Smooth muscle cell (in vitro differentiated cells): ENCODE data around the gene TRAM1L1. TPM values are rescaled to one million over a fixed set of nuclear protein-coding genes. Genes with fewer than 3 reads are reported as not detected.

ENCODE experiments used
- DNase-seq: peaks from one replicate; lab custom pipeline; 2025; ENCODE audit not compliant: unreplicated experiment; lab: John Stamatoyannopoulos, UW
- H2AFZ ChIP-seq: fragments of 200-600 bp; sonication (generic); 2 replicates; pipeline ENCODE4 v1.6.0; 2016; ENCODE audit warnings: antibody characterized with exemption, low read depth, mild to moderate bottlenecking
- H3F3A ChIP-seq: fragments of 200-600 bp; sonication (generic); 2 replicates; pipeline ENCODE4 v1.6.0; 2017; ENCODE audit warnings: antibody characterized with exemption, low read depth
- H3K27ac ChIP-seq: fragments of 200-600 bp; sonication (generic); 2 replicates; pipeline ENCODE4 v1.5.1; 2016; ENCODE audit warnings: low read depth, mild to moderate bottlenecking
- H3K27me3 ChIP-seq: fragments of 200-600 bp; sonication (generic); 2 replicates; pipeline ENCODE4 v1.6.1; 2016; ENCODE audit warnings: low read depth, mild to moderate bottlenecking
- H3K36me3 ChIP-seq: fragments of 200-600 bp; sonication (generic); 2 replicates; pipeline ENCODE4 v1.5.1; 2016; ENCODE audit warnings: low read depth
- H3K4me1 ChIP-seq: fragments of 200-600 bp; sonication (generic); 2 replicates; pipeline ENCODE4 v1.5.1; 2016; ENCODE audit warnings: low read depth
- H3K4me2 ChIP-seq: fragments of 200-600 bp; sonication (generic); 2 replicates; pipeline ENCODE4 v1.6.0; 2016; ENCODE audit warnings: mild to moderate bottlenecking
- H3K4me3 ChIP-seq: fragments of 200-600 bp; sonication (generic); 2 replicates; pipeline ENCODE4 v1.5.1; 2016; ENCODE audit warnings: mild to moderate bottlenecking
- H3K79me2 ChIP-seq: fragments of 200-600 bp; sonication (generic); 2 replicates; pipeline ENCODE4 v1.6.0; 2016; ENCODE audit warnings: low read depth, mild to moderate bottlenecking
- H3K9ac ChIP-seq: fragments of 200-600 bp; sonication (generic); 2 replicates; pipeline ENCODE4 v1.6.0; 2016; ENCODE audit warnings: low read depth
- H3K9me3 ChIP-seq: fragments of 200-600 bp; sonication (generic); replicated peaks from 2 replicates; pipeline ENCODE4 v1.5.1; 2016; ENCODE audit warnings: low read depth
- H4K20me1 ChIP-seq: fragments of 200-600 bp; sonication (generic); 2 replicates; pipeline ENCODE4 v1.6.0; 2016; ENCODE audit warnings: low read depth
- WGBS: methylation state at CpG from one replicate; pipeline ENCODE4 v1.1.7; 2016; ENCODE audit warnings: low lambda C conversion rate; 5-methylcytosine and 5-hydroxymethylcytosine counted together
- polyA plus RNA-seq: library from polyadenylated mRNA; unstranded; fragments of >200 nt; fragmentation: Nextera tagmentation; extraction: Ambion mirVana; gene quantifications from 2 replicates; pipeline ENCODE4 v1.2.1, GENCODE V29; 2016
- total RNA-seq: library from RNA; depleted of rRNA; stranded (reverse); fragments of >200 nt; gene quantifications from 2 replicates; pipeline ENCODE4 v1.2.3, GENCODE V29; 2014
- TF ChIP-seq, protein P1 (sequence below): fragments of 200-600 bp; sonication (generic); IDR thresholded peaks from 2 replicates; pipeline ENCODE4 v1.5.1; 2017; ENCODE audit warnings: borderline replicate concordance, mild to moderate bottlenecking, antibody characterized with exemption; ENCODE audit not compliant: insufficient read depth, poor library complexity, severe bottlenecking

TRAM1L1 gene
- total and polyA plus RNA-seq, 2 experiments from 2014 or later, result 3.7 to 6.7 TPM

DNA sequence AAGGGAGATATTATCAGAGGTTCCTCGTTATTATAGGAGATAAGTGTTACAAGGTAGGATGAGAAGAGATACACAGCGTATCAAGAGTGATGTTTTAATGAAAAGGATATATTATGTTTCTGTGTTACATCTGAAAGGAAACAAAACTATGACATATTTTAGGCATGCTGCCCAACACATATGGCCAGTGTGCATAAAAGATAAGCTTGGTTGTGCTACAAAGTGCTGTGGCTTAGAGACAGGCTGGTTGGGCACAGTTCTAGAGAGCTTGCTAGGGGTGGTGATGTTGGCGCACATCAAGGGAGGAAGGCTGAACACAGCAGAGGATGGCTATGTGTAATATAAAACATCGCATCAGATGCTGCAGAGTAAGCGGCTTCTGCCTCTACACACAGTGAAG lies 42.4 kb downstream of the TRAM1L1 start:
- Histone ChIP-seq H2AFZ (no peak overlapping the region), H3K4me3 (no peak overlapping the region), H3K9ac (no peak overlapping the region), H3K79me2 (no peaks in the 10 kb centered on the region), H3K4me1 (no peaks in the 10 kb centered on the region), H3K9me3 (no peaks in the 10 kb centered on the region), H3K4me2 (no peak overlapping the region), H3K27ac (no peak overlapping the region), H3F3A (no peaks in the 10 kb centered on the region), H3K27me3 (no peaks in the 10 kb centered on the region), H3K36me3 (no peaks in the 10 kb centered on the region), H4K20me1 (no peaks in the 10 kb centered on the region)
- no peak for DNase-seq
- TF ChIP-seq, protein P1, sequence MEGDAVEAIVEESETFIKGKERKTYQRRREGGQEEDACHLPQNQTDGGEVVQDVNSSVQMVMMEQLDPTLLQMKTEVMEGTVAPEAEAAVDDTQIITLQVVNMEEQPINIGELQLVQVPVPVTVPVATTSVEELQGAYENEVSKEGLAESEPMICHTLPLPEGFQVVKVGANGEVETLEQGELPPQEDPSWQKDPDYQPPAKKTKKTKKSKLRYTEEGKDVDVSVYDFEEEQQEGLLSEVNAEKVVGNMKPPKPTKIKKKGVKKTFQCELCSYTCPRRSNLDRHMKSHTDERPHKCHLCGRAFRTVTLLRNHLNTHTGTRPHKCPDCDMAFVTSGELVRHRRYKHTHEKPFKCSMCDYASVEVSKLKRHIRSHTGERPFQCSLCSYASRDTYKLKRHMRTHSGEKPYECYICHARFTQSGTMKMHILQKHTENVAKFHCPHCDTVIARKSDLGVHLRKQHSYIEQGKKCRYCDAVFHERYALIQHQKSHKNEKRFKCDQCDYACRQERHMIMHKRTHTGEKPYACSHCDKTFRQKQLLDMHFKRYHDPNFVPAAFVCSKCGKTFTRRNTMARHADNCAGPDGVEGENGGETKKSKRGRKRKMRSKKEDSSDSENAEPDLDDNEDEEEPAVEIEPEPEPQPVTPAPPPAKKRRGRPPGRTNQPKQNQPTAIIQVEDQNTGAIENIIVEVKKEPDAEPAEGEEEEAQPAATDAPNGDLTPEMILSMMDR, result no peak
- 94% methylated on average over 5 of the region's 5 CpGs for WGBS
